ENCODE measurements around the gene ACSS3.

- TF ChIP-seq CTCF (IDR thresholded peaks at IDR 0.05 in 4 of 5, conservative IDR thresholded peaks at IDR 0.05 in 1 of 5): no peak
- no peak for TF ChIP-seq POLR2A (IDR thresholded peaks at IDR 0.05)
Observed at GRCh38 chr12:81079280-81080076, 1.6 kb downstream of the ACSS3 start.
